ENCODE measurements around the gene IL17C.

The IL17C gene

GRCh38 chr16:88622125-88622524 is 16.2 kb upstream of the IL17C start:
- TF ChIP-seq, protein P1, sequence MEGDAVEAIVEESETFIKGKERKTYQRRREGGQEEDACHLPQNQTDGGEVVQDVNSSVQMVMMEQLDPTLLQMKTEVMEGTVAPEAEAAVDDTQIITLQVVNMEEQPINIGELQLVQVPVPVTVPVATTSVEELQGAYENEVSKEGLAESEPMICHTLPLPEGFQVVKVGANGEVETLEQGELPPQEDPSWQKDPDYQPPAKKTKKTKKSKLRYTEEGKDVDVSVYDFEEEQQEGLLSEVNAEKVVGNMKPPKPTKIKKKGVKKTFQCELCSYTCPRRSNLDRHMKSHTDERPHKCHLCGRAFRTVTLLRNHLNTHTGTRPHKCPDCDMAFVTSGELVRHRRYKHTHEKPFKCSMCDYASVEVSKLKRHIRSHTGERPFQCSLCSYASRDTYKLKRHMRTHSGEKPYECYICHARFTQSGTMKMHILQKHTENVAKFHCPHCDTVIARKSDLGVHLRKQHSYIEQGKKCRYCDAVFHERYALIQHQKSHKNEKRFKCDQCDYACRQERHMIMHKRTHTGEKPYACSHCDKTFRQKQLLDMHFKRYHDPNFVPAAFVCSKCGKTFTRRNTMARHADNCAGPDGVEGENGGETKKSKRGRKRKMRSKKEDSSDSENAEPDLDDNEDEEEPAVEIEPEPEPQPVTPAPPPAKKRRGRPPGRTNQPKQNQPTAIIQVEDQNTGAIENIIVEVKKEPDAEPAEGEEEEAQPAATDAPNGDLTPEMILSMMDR (conservative IDR thresholded peaks at IDR 0.05; ENCODE audit: low read depth, low read length): no peak
- DNase-seq (ENCODE audit: low read depth): no peak
- H3K4me3 ChIP-seq (ENCODE audit: low read depth, low read length): no peak overlapping the region

- TF ChIP-seq, protein P1 (conservative IDR thresholded peaks at IDR 0.05; ENCODE audit: low read depth, low read length): no peak
- H3K4me3 ChIP-seq (ENCODE audit: low read depth, low read length): no peak overlapping the region
Measured at GRCh38 chr16:88622866-88623265, 15.5 kb upstream of the IL17C start.

DNA sequence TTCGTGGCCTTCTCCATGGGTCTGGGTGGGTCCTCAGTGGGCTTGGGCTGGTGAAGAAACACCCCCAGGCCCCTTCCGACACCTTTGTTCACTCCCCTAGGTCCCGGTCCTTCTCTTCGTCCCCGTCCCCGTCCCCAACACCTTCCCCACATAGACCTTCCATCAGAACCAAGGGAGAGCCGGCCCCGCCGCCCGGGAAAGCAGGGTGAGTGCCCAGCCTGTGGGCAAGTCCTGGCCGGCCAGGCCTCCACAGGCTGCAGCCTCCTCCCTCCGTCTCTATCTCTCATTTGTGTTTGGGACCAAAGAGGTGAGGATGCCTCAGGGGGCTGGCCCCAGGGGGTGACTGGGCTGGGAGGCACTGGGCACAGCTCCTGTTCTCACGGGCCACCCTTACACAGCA is 14.5 kb upstream of the IL17C start:
- TF ChIP-seq, protein P1 (conservative IDR thresholded peaks at IDR 0.05; ENCODE audit: low read depth, low read length): no peak
- DNase-seq (ENCODE audit: low read depth): no peak
- H3K4me3 ChIP-seq (ENCODE audit: low read depth, low read length): no peak overlapping the region

More at GRCh38 chr16:88622866-88623265, 15.5 kb upstream of the IL17C start:
- DNase-seq (ENCODE audit: low read depth): no peak

DNA sequence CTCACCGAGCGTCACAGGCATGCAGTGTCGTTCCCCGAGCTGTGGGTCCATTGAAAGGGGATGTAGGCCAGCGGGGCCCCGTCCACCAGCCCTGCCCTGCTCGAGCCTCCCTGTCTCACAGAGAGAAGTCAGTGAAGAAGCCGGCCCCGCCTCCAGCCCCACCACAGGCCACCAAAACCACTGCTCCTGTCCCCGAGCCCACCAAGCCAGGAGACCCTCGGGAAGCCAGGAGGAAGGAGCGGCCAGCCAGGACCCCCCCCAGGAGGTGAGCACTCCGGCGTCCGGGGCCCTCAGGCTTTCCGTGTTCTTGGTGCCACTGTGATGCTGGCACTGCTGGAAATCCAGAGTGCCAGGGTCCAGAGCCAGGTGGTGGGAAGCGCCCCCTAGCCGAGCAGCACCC is 13.9 kb upstream of the IL17C start:
- TF ChIP-seq, protein P1 (conservative IDR thresholded peaks at IDR 0.05; ENCODE audit: low read depth, low read length): no peak
- DNase-seq (ENCODE audit: low read depth): no peak
- H3K4me3 ChIP-seq (ENCODE audit: low read depth, low read length): no peak overlapping the region

GRCh38 chr16:88624977-88625576 is 13.3 kb upstream of the IL17C start:
- TF ChIP-seq, protein P1 (conservative IDR thresholded peaks at IDR 0.05; ENCODE audit: low read depth, low read length): no peak
- DNase-seq (ENCODE audit: low read depth): no peak
- H3K4me3 ChIP-seq (ENCODE audit: low read depth, low read length): no peak overlapping the region

DNA sequence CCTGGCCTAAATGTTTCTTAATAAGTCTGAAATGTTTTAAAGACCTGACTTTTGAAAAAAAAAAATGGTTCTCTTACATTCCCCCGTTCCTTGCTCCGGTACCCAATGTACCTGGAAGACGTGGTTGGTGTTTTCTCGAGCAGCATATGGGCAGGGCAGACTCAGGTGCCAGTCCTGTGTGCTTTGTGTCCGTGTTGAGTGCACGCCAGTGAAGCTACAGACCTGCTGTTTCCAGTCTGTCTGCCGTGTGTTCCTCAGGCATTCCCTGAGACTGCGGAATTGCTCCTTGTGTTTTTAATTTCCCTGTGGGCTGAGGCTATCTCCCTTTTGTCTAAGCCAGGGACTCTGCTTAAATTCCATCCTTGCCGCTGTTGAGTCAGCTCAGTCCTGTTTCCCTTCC is 11.7 kb upstream of the IL17C start:
- TF ChIP-seq, protein P1 (conservative IDR thresholded peaks at IDR 0.05; ENCODE audit: low read depth, low read length): no peak
- H3K4me3 ChIP-seq (ENCODE audit: low read depth, low read length): no peak overlapping the region
- DNase-seq (ENCODE audit: low read depth): no peak

All from choroid plexus epithelial cell (primary cell).